ENCODE data around the gene ANKRD33B.

ANKRD33B gene

GRCh38 chr5:10590226-10590999 lies 26.5 kb downstream of the ANKRD33B start:
- WGBS, 2 experiments (ENCODE audit: insufficient coverage in 2 of 2), result 10% methylated on average over 2 of the region's 13 CpGs; no CpG with 5 or more reads in 1 of the 2 experiments
- Histone ChIP-seq H3K36me3 (ENCODE audit: control insufficient read depth, insufficient read depth, low read length) (no peaks in the 10 kb centered on the region), H3K27ac (ENCODE audit: low read depth, low read length, severe bottlenecking) (peak overlapping the region; percentile 85), H3K4me3 (ENCODE audit: extremely low read depth, insufficient read depth, low read length, poor library complexity, severe bottlenecking) (no peak overlapping the region), H3K9me3 (ENCODE audit: control insufficient read depth, low read length) (no peaks in the 10 kb centered on the region), H3K4me1 (ENCODE audit: control insufficient read depth, insufficient read depth, low read length, poor library complexity, severe bottlenecking) (peaks cover 33% of the 10 kb centered on the region)

GRCh38 chr5:10591159-10591558 lies 27.3 kb downstream of the ANKRD33B start:
- WGBS, 2 experiments (ENCODE audit: insufficient coverage in 2 of 2), result 82 to 86% methylated on average over 1 to 3 of the region's 6 CpGs
- no peaks in the 10 kb centered on the region for H3K9me3 ChIP-seq (ENCODE audit: control insufficient read depth, low read length)
- H3K27ac ChIP-seq (ENCODE audit: low read depth, low read length, severe bottlenecking), result peak overlapping the region; percentile 85
- no peak overlapping the region for H3K4me3 ChIP-seq (ENCODE audit: extremely low read depth, insufficient read depth, low read length, poor library complexity, severe bottlenecking)
- H3K4me1 ChIP-seq (ENCODE audit: control insufficient read depth, insufficient read depth, low read length, poor library complexity, severe bottlenecking), result peaks cover 39% of the 10 kb centered on the region
- no peaks in the 10 kb centered on the region for H3K36me3 ChIP-seq (ENCODE audit: control insufficient read depth, insufficient read depth, low read length)

GRCh38 chr5:10591966-10592365 lies 28.1 kb downstream of the ANKRD33B start:
- no CpG with 5 or more reads among the region's 3 CpGs for WGBS, 2 experiments (ENCODE audit: insufficient coverage in 2 of 2)
- no peaks in the 10 kb centered on the region for H3K36me3 ChIP-seq (ENCODE audit: control insufficient read depth, insufficient read depth, low read length)
- H3K4me1 ChIP-seq (ENCODE audit: control insufficient read depth, insufficient read depth, low read length, poor library complexity, severe bottlenecking), result peaks cover 39% of the 10 kb centered on the region
- H3K4me3 ChIP-seq (ENCODE audit: extremely low read depth, insufficient read depth, low read length, poor library complexity, severe bottlenecking), result no peak overlapping the region
- no peaks in the 10 kb centered on the region for H3K9me3 ChIP-seq (ENCODE audit: control insufficient read depth, low read length)
- H3K27ac ChIP-seq (ENCODE audit: low read depth, low read length, severe bottlenecking), result no peak overlapping the region

GRCh38 chr5:10592601-10593000 lies 28.7 kb downstream of the ANKRD33B start:
- H3K9me3 ChIP-seq (ENCODE audit: control insufficient read depth, low read length), result no peaks in the 10 kb centered on the region
- H3K27ac ChIP-seq (ENCODE audit: low read depth, low read length, severe bottlenecking), result no peak overlapping the region
- no peak overlapping the region for H3K4me3 ChIP-seq (ENCODE audit: extremely low read depth, insufficient read depth, low read length, poor library complexity, severe bottlenecking)
- H3K36me3 ChIP-seq (ENCODE audit: control insufficient read depth, insufficient read depth, low read length), result no peaks in the 10 kb centered on the region
- peaks cover 39% of the 10 kb centered on the region for H3K4me1 ChIP-seq (ENCODE audit: control insufficient read depth, insufficient read depth, low read length, poor library complexity, severe bottlenecking)

- 91 to 99% methylated on average over 6 of the region's 7 CpGs for WGBS, 2 experiments (ENCODE audit: insufficient coverage in 2 of 2)
- H3K27ac ChIP-seq (ENCODE audit: low read depth, low read length, severe bottlenecking), result no peak overlapping the region
- no peaks in the 10 kb centered on the region for H3K9me3 ChIP-seq (ENCODE audit: control insufficient read depth, low read length)
- H3K4me3 ChIP-seq (ENCODE audit: extremely low read depth, insufficient read depth, low read length, poor library complexity, severe bottlenecking), result no peak overlapping the region
- H3K36me3 ChIP-seq (ENCODE audit: control insufficient read depth, insufficient read depth, low read length), result no peaks in the 10 kb centered on the region
- peaks cover 39% of the 10 kb centered on the region for H3K4me1 ChIP-seq (ENCODE audit: control insufficient read depth, insufficient read depth, low read length, poor library complexity, severe bottlenecking)
Measured at GRCh38 chr5:10593531-10594181, 29.8 kb downstream of the ANKRD33B start.

GRCh38 chr5:10594591-10595210 lies 30.8 kb downstream of the ANKRD33B start:
- Histone ChIP-seq H3K4me1 (ENCODE audit: control insufficient read depth, insufficient read depth, low read length, poor library complexity, severe bottlenecking) (peaks cover 32% of the 10 kb centered on the region), H3K27ac (ENCODE audit: low read depth, low read length, severe bottlenecking) (no peak overlapping the region), H3K36me3 (ENCODE audit: control insufficient read depth, insufficient read depth, low read length) (no peaks in the 10 kb centered on the region), H3K9me3 (ENCODE audit: control insufficient read depth, low read length) (no peaks in the 10 kb centered on the region), H3K4me3 (ENCODE audit: extremely low read depth, insufficient read depth, low read length, poor library complexity, severe bottlenecking) (no peak overlapping the region)
- 91 to 93% methylated on average over 7 to 11 of the region's 11 CpGs for WGBS, 2 experiments (ENCODE audit: insufficient coverage in 2 of 2)

GRCh38 chr5:10595293-10595671 lies 31.4 kb downstream of the ANKRD33B start:
- H3K9me3 ChIP-seq (ENCODE audit: control insufficient read depth, low read length), result no peaks in the 10 kb centered on the region
- 100% methylated on average over 3 of the region's 6 CpGs for WGBS, 2 experiments (ENCODE audit: insufficient coverage in 2 of 2)
- H3K4me1 ChIP-seq (ENCODE audit: control insufficient read depth, insufficient read depth, low read length, poor library complexity, severe bottlenecking), result peaks cover 29% of the 10 kb centered on the region
- no peak overlapping the region for H3K27ac ChIP-seq (ENCODE audit: low read depth, low read length, severe bottlenecking)
- no peak overlapping the region for H3K4me3 ChIP-seq (ENCODE audit: extremely low read depth, insufficient read depth, low read length, poor library complexity, severe bottlenecking)
- H3K36me3 ChIP-seq (ENCODE audit: control insufficient read depth, insufficient read depth, low read length), result no peaks in the 10 kb centered on the region

GRCh38 chr5:10595672-10596309 lies 31.9 kb downstream of the ANKRD33B start:
- 85% methylated on average over 4 to 7 of the region's 8 CpGs for WGBS, 2 experiments (ENCODE audit: insufficient coverage in 2 of 2)
- Histone ChIP-seq H3K27ac (ENCODE audit: low read depth, low read length, severe bottlenecking) (no peak overlapping the region), H3K4me1 (ENCODE audit: control insufficient read depth, insufficient read depth, low read length, poor library complexity, severe bottlenecking) (peaks cover 24% of the 10 kb centered on the region)

GRCh38 chr5:10596310-10596703 lies 32.4 kb downstream of the ANKRD33B start:
- Histone ChIP-seq H3K27ac (ENCODE audit: low read depth, low read length, severe bottlenecking) (no peak overlapping the region), H3K4me1 (ENCODE audit: control insufficient read depth, insufficient read depth, low read length, poor library complexity, severe bottlenecking) (peaks cover 23% of the 10 kb centered on the region), H3K36me3 (ENCODE audit: control insufficient read depth, insufficient read depth, low read length) (no peaks in the 10 kb centered on the region), H3K9me3 (ENCODE audit: control insufficient read depth, low read length) (no peaks in the 10 kb centered on the region), H3K4me3 (ENCODE audit: extremely low read depth, insufficient read depth, low read length, poor library complexity, severe bottlenecking) (no peak overlapping the region)
- WGBS, 2 experiments (ENCODE audit: insufficient coverage in 2 of 2), result 85% methylated on average over 3 of the region's 3 CpGs; no CpG with 5 or more reads in 1 of the 2 experiments

More at GRCh38 chr5:10595672-10596309, 31.9 kb downstream of the ANKRD33B start:
- no peaks in the 10 kb centered on the region for H3K36me3 ChIP-seq (ENCODE audit: control insufficient read depth, insufficient read depth, low read length)
- no peaks in the 10 kb centered on the region for H3K9me3 ChIP-seq (ENCODE audit: control insufficient read depth, low read length)
- H3K4me3 ChIP-seq (ENCODE audit: extremely low read depth, insufficient read depth, low read length, poor library complexity, severe bottlenecking), result no peak overlapping the region

GRCh38 chr5:10596886-10597451 lies 33.1 kb downstream of the ANKRD33B start:
- H3K4me1 ChIP-seq (ENCODE audit: control insufficient read depth, insufficient read depth, low read length, poor library complexity, severe bottlenecking), result peaks cover 23% of the 10 kb centered on the region
- H3K9me3 ChIP-seq (ENCODE audit: control insufficient read depth, low read length), result no peaks in the 10 kb centered on the region
- no peaks in the 10 kb centered on the region for H3K36me3 ChIP-seq (ENCODE audit: control insufficient read depth, insufficient read depth, low read length)
- no peak overlapping the region for H3K4me3 ChIP-seq (ENCODE audit: extremely low read depth, insufficient read depth, low read length, poor library complexity, severe bottlenecking)
- 100% methylated on average over 1 of the region's 1 CpG; no CpG with 5 or more reads in 1 of the 2 experiments for WGBS, 2 experiments (ENCODE audit: insufficient coverage in 2 of 2)
- H3K27ac ChIP-seq (ENCODE audit: low read depth, low read length, severe bottlenecking), result no peak overlapping the region
